GM10266 (cell line): Measurements from ENCODE around the gene AKAP9.

Experiments
- DNase-seq: peaks from one replicate; pipeline ENCODE4 v3.0.0; 2012; ENCODE audit errors: extremely low spot score
- TF ChIP-seq, protein P1 (sequence below): IDR thresholded peaks from 2 replicates; pipeline ENCODE4 v1.5.1; 2012; ENCODE audit warnings: mild to moderate bottlenecking, low read depth; ENCODE audit not compliant: control insufficient read depth, insufficient read depth; ENCODE audit errors: missing control alignments

The AKAP9 gene

DNA sequence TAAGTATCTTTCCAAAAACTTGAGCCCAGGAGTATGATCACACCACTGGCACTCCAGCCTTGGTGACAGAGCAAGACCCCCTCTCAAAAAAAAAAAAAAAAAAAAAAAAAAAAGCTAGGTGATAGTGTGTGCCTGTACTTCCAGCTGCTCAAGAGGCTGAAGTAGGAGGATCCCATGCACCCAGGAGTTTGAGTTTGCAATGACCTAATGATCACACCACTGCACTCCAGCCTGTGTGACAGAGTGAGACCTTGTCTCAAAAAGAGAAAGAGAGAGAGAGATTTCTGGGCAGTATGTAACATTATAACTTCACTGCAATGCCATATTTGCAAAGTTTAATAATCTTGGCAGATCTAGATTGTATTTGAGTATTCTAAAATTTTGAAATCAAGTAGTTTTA, 47.6 kb downstream of the AKAP9 start:
- TF ChIP-seq, protein P1, sequence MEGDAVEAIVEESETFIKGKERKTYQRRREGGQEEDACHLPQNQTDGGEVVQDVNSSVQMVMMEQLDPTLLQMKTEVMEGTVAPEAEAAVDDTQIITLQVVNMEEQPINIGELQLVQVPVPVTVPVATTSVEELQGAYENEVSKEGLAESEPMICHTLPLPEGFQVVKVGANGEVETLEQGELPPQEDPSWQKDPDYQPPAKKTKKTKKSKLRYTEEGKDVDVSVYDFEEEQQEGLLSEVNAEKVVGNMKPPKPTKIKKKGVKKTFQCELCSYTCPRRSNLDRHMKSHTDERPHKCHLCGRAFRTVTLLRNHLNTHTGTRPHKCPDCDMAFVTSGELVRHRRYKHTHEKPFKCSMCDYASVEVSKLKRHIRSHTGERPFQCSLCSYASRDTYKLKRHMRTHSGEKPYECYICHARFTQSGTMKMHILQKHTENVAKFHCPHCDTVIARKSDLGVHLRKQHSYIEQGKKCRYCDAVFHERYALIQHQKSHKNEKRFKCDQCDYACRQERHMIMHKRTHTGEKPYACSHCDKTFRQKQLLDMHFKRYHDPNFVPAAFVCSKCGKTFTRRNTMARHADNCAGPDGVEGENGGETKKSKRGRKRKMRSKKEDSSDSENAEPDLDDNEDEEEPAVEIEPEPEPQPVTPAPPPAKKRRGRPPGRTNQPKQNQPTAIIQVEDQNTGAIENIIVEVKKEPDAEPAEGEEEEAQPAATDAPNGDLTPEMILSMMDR = no peak
- no peak for DNase-seq

DNA sequence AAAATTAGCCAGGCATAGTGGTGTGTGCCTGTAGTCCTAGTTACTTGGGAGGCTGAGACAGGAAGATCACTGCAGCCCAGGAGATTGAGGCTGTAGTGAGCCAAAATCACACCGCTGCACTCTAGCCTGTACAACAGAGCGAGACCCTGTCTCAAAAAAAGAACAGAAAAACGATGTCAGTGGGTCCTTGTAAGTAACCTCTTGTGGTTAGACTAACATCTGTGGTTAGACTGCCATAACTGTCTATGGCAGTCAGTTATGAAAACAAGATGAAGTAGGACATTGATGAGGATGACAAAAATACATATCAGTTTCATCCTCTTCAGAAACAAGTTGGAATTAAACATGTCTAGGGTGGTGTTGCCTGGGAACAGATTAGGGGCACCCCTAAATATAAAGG, 53.3 kb downstream of the AKAP9 start:
- TF ChIP-seq, protein P1 = no peak
- DNase-seq = no peak

DNA sequence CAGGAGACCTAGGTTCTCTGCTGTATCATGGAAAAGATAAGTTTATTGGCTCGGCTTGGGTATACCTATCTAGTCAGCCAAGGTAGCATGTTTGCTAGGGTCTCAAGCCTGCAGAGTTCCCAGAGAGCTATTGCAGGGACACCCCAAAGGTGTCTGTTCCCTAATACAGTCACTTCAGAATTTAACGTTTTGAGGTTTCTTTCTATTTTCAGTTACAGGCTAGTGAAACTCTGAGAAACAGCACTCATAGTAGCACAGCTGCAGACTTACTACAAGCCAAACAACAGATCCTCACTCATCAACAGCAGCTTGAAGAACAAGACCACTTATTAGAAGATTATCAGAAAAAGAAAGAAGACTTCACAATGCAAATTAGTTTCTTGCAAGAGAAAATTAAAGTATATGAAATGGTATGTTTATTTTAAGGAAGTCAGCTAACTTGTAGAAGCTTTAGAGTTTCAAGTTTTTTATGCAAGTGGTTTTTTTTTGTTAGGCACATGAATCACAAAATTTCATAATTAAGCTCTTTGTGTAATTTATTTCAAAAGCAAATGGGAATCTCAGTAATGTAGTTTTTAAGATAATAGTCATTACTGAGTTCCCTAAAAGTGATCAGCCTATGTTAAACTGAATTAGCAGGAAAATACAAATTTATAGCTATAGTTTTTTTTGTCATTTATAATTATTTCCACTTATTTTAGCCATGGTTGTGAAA, 54.9 kb downstream of the AKAP9 start:
- TF ChIP-seq, protein P1 = no peak
- DNase-seq = peak; percentile 27

DNA sequence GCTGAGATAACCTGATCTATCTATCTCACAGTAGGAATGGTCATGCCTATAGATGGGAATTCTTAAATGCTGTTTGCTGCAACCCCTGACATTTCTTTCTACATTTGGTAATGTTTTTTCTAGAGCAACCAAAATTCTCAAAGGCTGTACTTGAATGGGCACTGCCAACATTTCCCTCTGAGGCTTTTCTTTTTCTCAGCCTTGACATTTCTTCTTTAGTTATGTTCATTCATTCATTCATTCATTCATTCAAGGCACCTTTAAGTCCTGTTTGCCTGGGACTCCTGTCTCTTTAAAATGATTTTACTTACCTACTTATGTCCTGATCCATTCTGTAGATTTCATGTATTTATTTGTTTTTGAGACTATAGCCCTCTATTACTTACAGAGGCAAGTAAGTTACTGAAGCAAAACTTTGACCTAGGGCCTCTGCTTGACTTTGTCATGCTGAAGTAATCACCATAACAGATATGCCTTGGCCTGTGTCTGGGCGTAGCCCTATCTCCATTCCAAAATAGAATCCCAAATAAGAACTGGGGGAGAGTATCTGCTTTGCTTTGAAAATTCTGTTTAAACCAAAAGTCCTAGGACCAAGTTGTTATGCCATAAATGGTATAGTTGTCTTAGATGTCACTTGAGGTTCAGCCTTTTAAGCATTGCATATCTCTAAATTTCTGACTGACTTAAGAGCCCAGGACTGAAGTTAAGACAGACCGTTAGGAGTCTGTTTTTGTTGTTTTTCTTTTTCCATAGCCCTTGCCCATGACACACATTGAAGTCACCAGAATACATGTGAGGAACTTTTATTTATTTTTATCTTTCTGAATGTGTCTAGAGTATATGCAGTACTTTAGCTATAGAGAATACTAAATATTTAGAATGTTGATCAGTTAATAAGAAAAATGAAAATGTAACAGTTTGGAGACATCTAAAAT, 59.2 kb downstream of the AKAP9 start:
- TF ChIP-seq, protein P1 = no peak
- no peak for DNase-seq

DNA sequence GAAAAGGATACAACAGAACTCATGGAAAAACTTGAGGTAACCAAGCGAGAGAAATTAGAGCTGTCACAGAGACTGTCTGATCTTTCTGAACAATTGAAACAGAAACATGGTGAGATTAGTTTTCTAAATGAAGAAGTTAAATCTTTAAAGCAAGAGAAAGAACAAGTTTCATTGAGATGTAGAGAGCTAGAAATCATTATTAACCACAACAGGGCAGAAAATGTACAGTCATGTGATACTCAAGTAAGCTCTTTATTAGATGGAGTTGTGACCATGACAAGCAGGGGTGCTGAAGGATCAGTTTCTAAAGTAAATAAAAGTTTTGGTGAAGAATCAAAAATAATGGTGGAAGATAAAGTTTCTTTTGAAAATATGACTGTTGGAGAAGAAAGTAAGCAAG, 62.1 kb downstream of the AKAP9 start:
- TF ChIP-seq, protein P1 = no peak
- no peak for DNase-seq

DNA sequence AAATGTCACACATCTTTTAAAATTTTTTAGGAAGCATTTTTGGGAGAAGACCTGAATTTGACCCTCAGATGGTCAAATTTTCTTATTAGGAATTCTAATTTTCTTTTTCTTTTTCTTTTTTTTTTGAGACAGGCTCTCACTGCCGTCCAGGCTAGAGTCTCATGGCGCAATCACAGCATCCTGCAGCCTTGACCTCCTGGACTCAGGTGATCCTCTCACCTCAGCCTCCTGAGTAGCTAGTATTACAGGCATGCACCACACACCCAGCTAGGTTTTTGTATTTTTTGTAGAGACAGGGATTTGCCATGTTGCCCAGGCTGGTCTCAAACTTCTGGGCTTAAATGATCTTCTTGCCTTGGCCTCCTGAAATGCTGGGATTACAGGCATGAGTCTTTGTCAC, 65.4 kb downstream of the AKAP9 start:
- TF ChIP-seq, protein P1 = no peak
- no peak for DNase-seq

DNA sequence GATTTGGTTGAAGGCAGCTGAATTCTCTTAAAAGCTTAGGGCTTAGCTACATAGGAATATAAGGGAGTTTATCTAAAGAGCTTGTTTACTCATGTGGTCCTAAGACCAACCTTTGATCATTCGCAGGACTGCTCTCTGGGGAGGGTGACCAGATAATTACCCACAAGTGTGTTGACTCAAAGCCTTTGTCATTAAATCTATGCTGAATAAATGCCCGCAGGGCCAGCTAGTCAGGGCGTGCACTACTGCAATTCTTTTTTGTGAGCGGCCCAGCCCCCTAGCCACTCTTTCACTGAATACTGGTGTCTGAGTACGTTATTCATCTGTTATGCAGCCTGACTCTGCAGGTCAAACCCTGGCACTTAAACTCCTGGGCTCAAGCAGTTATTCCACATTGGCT, 69.6 kb downstream of the AKAP9 start:
- TF ChIP-seq, protein P1 = no peak
- no peak for DNase-seq
